ENCODE measurements around the gene SULT1C3.

Gene SULT1C3

GRCh38 chr2:108301558-108301957 lies 61.8 kb downstream of the SULT1C3 start:
- no peak for DNase-seq (ENCODE audit: low read depth in 2 of 2)

- DNase-seq (ENCODE audit: low read depth in 2 of 2): no peak
Measured at GRCh38 chr2:108304975-108305374, 65.2 kb downstream of the SULT1C3 start.

- DNase-seq (ENCODE audit: low read depth in 2 of 2): no peak
Measured at GRCh38 chr2:108305901-108306300, 66.1 kb downstream of the SULT1C3 start.

GRCh38 chr2:108309903-108310302 lies 70.1 kb downstream of the SULT1C3 start:
- no peak for DNase-seq (ENCODE audit: low read depth in 2 of 2)
